Astrocyte of the cerebellum (primary cell): ENCODE data around the gene BDKRB1.
A peak's percentile ranks its signal among the peaks of the same experiment; 100 is the strongest.

Experiments
- DNase-seq: peaks from one replicate; pipeline ENCODE4 v3.0.0-alpha.2; 2011; ENCODE audit warnings: low read depth
- H3K4me3 ChIP-seq: 2 replicates; pipeline ENCODE4 v1.5.1; 2011; ENCODE audit warnings: mild to moderate bottlenecking, low read depth, low read length, moderate library complexity
- CTCF ChIP-seq: IDR thresholded peaks from 2 replicates; pipeline ENCODE4 v1.5.1; 2012; ENCODE audit warnings: low read length, low read depth, moderate library complexity, mild to moderate bottlenecking; ENCODE audit errors: missing control alignments
- in situ Hi-C: cut with HindIII; loops from 2 replicates; pipeline ENCODE4 v1.10.0; 2017; ENCODE audit warnings: low sequenced_read_pairs

Gene BDKRB1

GRCh38 chr14:96267336-96267735 lies 11.3 kb downstream of the BDKRB1 start:
- peak; percentile 36 for DNase-seq
- in situ Hi-C loops: no loop called here
- no peak overlapping the region for H3K4me3 ChIP-seq
- no peak for TF ChIP-seq CTCF

- in situ Hi-C loops: no loop called here
Observed at GRCh38 chr14:96267916-96268315, 11.9 kb downstream of the BDKRB1 start.

GRCh38 chr14:96268431-96269358 lies 12.7 kb downstream of the BDKRB1 start:
- DNase-seq: peak; percentile 62
- in situ Hi-C loops: no loop called here
- no peak overlapping the region for H3K4me3 ChIP-seq
- TF ChIP-seq CTCF: no peak

More at GRCh38 chr14:96267916-96268315, 11.9 kb downstream of the BDKRB1 start:
- no peak for TF ChIP-seq CTCF
- no peak overlapping the region for H3K4me3 ChIP-seq
- DNase-seq: no peak

DNA sequence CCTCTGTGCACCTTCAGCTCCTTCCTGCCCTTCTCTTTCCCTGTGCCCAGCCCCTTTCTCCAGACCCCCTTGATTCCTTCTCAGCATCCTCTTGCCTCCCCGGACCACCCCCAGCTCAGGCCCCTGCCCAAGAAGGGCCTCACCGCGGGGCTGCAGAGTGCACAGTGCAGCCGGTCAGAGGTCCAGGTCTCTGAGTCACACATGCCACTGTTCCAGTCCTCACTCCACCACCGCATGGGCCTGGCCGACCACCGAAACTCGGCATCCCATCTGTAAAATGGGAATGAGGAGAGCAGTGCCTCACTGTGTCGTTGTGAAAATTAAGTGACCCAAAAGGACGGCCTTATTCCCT lies 13.3 kb downstream of the BDKRB1 start:
- DNase-seq: no peak
- in situ Hi-C loops: no loop called here
- H3K4me3 ChIP-seq: no peak overlapping the region
- TF ChIP-seq CTCF: no peak

DNA sequence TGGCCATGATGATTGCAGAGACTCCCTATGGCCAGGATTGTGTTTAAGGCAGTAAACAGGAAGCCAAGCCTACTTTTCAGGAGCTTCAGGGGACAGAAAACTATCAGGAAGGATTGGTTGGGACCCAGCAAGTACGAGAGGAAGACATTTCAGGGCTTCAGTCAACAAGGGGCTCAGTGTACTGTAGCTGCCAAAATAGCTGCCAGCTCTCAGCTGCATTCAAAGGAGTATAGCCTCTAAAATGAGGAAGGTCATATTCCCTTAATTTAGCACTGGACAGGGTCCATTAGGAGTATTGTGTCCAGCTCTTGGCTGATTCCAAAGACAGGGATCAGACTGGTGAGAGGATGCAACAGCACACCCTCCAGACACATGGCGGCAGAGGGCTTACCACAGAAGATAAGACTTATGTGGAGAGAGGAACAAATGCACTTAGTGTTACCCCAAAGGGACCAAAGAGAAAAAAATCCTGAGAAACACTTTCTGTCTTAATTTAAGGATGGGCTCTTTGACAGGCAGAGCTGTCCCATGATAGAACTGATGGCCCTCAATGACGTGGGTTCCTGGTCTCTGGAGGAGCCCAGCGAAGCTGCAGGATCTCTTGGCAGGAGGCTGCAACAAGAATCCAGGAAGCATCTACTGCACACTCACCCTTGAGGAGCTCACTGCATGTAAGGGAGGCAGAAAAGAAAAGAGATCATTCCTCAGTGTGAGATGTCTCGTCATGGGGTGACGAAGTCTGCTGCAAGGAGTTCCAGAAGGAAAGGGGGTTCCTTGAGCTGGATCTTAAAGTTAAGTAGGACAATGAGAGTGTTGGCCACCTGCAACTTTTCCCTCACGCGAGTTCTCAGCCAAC lies 14.8 kb downstream of the BDKRB1 start:
- H3K4me3 ChIP-seq: no peak overlapping the region
- no peak for DNase-seq
- TF ChIP-seq CTCF: no peak
- in situ Hi-C loops: loop anchor here (10.0 kb wide), 1 partner anchor 266 kb away; no protein-coding TSS in a partner anchor

DNA sequence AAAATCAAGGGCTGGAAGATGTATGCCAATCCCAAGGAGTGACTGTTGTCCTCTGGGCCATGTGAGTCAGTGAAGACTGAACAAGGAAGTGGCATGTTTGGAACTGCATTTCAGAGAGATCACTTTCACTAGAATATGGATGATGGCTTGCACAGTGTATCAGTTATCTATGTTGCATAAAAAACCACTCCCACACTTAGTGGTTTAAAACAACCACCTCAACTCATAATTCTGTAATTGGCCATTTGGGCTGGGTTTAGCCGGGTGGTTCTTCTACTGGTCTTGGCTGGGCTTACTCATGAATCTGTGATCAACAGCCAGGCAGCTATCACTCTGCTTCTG lies 15.4 kb downstream of the BDKRB1 start:
- no peak for DNase-seq
- no peak for TF ChIP-seq CTCF
- no peak overlapping the region for H3K4me3 ChIP-seq
- in situ Hi-C loops: loop anchor here (10.0 kb wide), 1 partner anchor 267 kb away; no protein-coding TSS in a partner anchor
